Neural progenitor cell (in vitro differentiated cells): Measurements from ENCODE around the gene PDLIM4. TPM values are rescaled to one million over a fixed set of nuclear protein-coding genes. Genes with fewer than 3 reads are reported as not detected.

Experiments
- DNase-seq: peaks from one replicate; pipeline ENCODE4 v3.0.0-alpha.2; 2016; ENCODE audit warnings: low spot score
- H2AFZ ChIP-seq: fragments of 200-600 bp; sonication (generic); replicated peaks from 2 replicates; pipeline ENCODE4 v1.6.1; 2016; ENCODE audit warnings: antibody characterized with exemption
- H3F3A ChIP-seq: fragments of 200-600 bp; sonication (generic); 2 replicates; pipeline ENCODE4 v1.6.1; 2016; ENCODE audit warnings: antibody characterized with exemption, low read depth
- H3K27ac ChIP-seq: fragments of 200-600 bp; sonication (generic); 2 replicates; pipeline ENCODE4 v1.5.1; 2016; ENCODE audit warnings: mild to moderate bottlenecking
- H3K27me3 ChIP-seq: fragments of 200-600 bp; sonication (generic); 2 replicates; pipeline ENCODE4 v1.6.1; 2016; ENCODE audit warnings: mild to moderate bottlenecking, moderate library complexity
- H3K36me3 ChIP-seq: fragments of 200-600 bp; sonication (generic); 2 replicates; pipeline ENCODE4 v1.5.1; 2016
- H3K4me1 ChIP-seq: fragments of 200-600 bp; sonication (generic); 2 replicates; pipeline ENCODE4 v1.6.1; 2016; ENCODE audit warnings: mixed run types
- H3K4me2 ChIP-seq: fragments of 200-600 bp; sonication (generic); 2 replicates; pipeline ENCODE4 v1.6.1; 2016
- H3K4me3 ChIP-seq: fragments of 200-600 bp; sonication (generic); 2 replicates; pipeline ENCODE4 v1.5.1; 2016
- H3K79me2 ChIP-seq: fragments of 200-600 bp; sonication (generic); 2 replicates; pipeline ENCODE4 v1.6.1; 2016; ENCODE audit warnings: low read depth
- H3K9ac ChIP-seq: fragments of 200-600 bp; sonication (generic); 2 replicates; pipeline ENCODE4 v1.6.1; 2016
- H3K9me3 ChIP-seq: fragments of 200-600 bp; sonication (generic); 2 replicates; pipeline ENCODE4 v1.5.1; 2016; ENCODE audit warnings: low read depth
- H4K20me1 ChIP-seq: fragments of 200-600 bp; sonication (generic); 2 replicates; pipeline ENCODE4 v1.6.1; 2016; ENCODE audit warnings: low read depth
- H3K27ac Mint-ChIP-seq: 3 replicates; pipeline ENCODE4 v1.8.0; 2021; ENCODE audit warnings: mixed read lengths
- H3K27me3 Mint-ChIP-seq: 2 replicates; pipeline ENCODE4 v1.8.0; 2022; ENCODE audit warnings: low read depth, mild to moderate bottlenecking, inconsistent platforms, moderate library complexity, mixed read lengths; ENCODE audit not compliant: insufficient read depth
- H3K36me3 Mint-ChIP-seq: 3 replicates; pipeline ENCODE4 v1.8.0; 2021; ENCODE audit warnings: mixed read lengths
- H3K4me1 Mint-ChIP-seq: 3 replicates; pipeline ENCODE4 v1.8.0; 2021; ENCODE audit warnings: mixed read lengths
- H3K4me3 Mint-ChIP-seq: 3 replicates; pipeline ENCODE4 v1.8.0; 2021; ENCODE audit warnings: mild to moderate bottlenecking, moderate library complexity, mixed read lengths
- H3K9me3 Mint-ChIP-seq: 3 replicates; pipeline ENCODE4 v1.8.0; 2020; ENCODE audit warnings: mixed read lengths
- EZH2 ChIP-seq: fragments of 200-600 bp; sonication (generic); IDR thresholded peaks from 2 replicates; pipeline ENCODE4 v1.6.1; 2017; ENCODE audit warnings: antibody characterized with exemption, mild to moderate bottlenecking, moderate library complexity
- EZH2phosphoT487 ChIP-seq: fragments of 200-600 bp; sonication (generic); IDR thresholded peaks from 2 replicates; pipeline ENCODE4 v1.6.1; 2017; ENCODE audit warnings: antibody characterized with exemption
- total RNA-seq: library from RNA; depleted of rRNA; stranded (reverse); fragments of >200 nt; gene quantifications from 2 replicates; pipeline ENCODE4 v1.2.3, GENCODE V29; 2015; ENCODE audit warnings: low replicate concordance
- TF ChIP-seq, protein P1 (sequence below): fragments of 200-600 bp; sonication (generic); IDR thresholded peaks from 2 replicates; pipeline ENCODE4 v1.5.1; 2017; ENCODE audit warnings: antibody characterized with exemption, mild to moderate bottlenecking

PDLIM4 gene
- total RNA-seq, 1 donor from 2014 or later = 8.3 TPM

DNA sequence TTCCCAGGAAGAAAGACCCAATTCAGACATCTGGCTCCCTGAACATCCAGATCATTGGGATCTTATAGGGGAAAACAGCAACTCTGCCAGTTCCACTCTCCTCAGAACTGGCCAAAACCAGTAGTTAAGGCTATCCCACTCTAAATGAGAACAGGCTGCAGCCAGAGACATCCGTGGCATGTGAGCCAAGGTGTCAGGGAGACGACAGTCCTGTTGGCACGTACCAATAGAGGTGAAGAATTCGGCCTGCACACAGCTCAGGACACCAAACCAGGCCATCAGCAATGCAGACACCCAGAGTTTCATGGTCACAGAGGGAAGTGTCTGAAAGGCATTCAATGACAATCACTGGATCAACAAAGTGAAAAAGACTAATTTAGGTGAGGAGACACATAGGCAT is 39.2 kb upstream of the PDLIM4 start:
- H3K27ac ChIP-seq = no peak overlapping the region
- Mint-ChIP-seq H3K9me3 (no peaks in the 10 kb centered on the region), H3K27me3 (peaks cover 11% of the 10 kb centered on the region), H3K27ac (no peak overlapping the region), H3K36me3 (peaks cover 10% of the 10 kb centered on the region), H3K4me1 (peaks cover 2% of the 10 kb centered on the region), H3K4me3 (no peak overlapping the region)
- no peak overlapping the region for H3K9ac ChIP-seq
- H3F3A ChIP-seq = no peaks in the 10 kb centered on the region
- H4K20me1 ChIP-seq = no peaks in the 10 kb centered on the region
- no peak overlapping the region for H3K4me3 ChIP-seq
- no peak overlapping the region for H2AFZ ChIP-seq
- H3K4me2 ChIP-seq = no peak overlapping the region
- H3K9me3 ChIP-seq = no peaks in the 10 kb centered on the region
- TF ChIP-seq, protein P1, sequence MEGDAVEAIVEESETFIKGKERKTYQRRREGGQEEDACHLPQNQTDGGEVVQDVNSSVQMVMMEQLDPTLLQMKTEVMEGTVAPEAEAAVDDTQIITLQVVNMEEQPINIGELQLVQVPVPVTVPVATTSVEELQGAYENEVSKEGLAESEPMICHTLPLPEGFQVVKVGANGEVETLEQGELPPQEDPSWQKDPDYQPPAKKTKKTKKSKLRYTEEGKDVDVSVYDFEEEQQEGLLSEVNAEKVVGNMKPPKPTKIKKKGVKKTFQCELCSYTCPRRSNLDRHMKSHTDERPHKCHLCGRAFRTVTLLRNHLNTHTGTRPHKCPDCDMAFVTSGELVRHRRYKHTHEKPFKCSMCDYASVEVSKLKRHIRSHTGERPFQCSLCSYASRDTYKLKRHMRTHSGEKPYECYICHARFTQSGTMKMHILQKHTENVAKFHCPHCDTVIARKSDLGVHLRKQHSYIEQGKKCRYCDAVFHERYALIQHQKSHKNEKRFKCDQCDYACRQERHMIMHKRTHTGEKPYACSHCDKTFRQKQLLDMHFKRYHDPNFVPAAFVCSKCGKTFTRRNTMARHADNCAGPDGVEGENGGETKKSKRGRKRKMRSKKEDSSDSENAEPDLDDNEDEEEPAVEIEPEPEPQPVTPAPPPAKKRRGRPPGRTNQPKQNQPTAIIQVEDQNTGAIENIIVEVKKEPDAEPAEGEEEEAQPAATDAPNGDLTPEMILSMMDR = no peak
- TF ChIP-seq EZH2phosphoT487 (no peak), EZH2 (no peak)
- no peaks in the 10 kb centered on the region for H3K36me3 ChIP-seq
- no peak for DNase-seq
- no peaks in the 10 kb centered on the region for H3K27me3 ChIP-seq
- no peaks in the 10 kb centered on the region for H3K79me2 ChIP-seq
- H3K4me1 ChIP-seq = no peaks in the 10 kb centered on the region

DNA sequence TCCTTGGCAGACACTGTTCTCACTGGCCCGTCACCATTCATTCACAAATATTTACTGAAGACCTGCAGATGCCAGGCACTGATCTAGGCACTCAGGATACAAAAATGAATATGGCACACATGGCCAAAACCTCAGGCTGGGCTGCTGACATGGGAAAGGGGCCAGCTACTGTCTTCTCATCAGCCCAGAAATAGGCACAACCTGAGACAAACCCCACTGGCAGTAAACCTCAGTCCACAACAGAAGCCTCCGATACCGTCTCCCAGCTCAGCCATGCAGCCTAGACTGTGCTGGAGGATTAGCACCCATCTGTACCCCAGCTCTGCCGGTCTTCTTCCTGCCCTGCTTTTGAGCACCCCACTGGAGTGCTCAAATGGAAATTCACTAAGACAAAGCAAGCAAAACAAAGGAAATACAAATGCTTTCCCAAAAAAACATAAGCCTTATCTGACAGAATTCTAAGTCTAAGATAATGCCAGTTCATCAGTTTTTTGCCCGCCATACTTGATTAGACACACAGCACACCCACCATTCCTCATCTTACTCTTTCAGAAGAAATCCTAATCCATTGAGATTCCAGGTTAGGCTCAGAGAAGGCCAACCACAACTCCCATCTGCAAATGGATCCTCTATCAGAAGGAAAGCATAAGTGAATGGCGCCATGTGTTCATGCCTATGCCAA is 38.1 kb upstream of the PDLIM4 start:
- no peak overlapping the region for H3K4me3 ChIP-seq
- Mint-ChIP-seq H3K27ac (no peak overlapping the region), H3K4me3 (no peak overlapping the region), H3K27me3 (peaks cover 14% of the 10 kb centered on the region), H3K4me1 (peaks cover 2% of the 10 kb centered on the region), H3K36me3 (peaks cover 9% of the 10 kb centered on the region), H3K9me3 (no peaks in the 10 kb centered on the region)
- H3K9me3 ChIP-seq = no peaks in the 10 kb centered on the region
- H4K20me1 ChIP-seq = no peaks in the 10 kb centered on the region
- H3K36me3 ChIP-seq = no peaks in the 10 kb centered on the region
- H3F3A ChIP-seq = no peaks in the 10 kb centered on the region
- no peaks in the 10 kb centered on the region for H3K27me3 ChIP-seq
- H3K27ac ChIP-seq = no peak overlapping the region
- DNase-seq = no peak
- TF ChIP-seq EZH2phosphoT487 (no peak), EZH2 (no peak)
- TF ChIP-seq, protein P1 = no peak
- H3K79me2 ChIP-seq = no peaks in the 10 kb centered on the region
- H2AFZ ChIP-seq = no peak overlapping the region
- no peaks in the 10 kb centered on the region for H3K4me1 ChIP-seq
- no peak overlapping the region for H3K4me2 ChIP-seq
- H3K9ac ChIP-seq = no peak overlapping the region

DNA sequence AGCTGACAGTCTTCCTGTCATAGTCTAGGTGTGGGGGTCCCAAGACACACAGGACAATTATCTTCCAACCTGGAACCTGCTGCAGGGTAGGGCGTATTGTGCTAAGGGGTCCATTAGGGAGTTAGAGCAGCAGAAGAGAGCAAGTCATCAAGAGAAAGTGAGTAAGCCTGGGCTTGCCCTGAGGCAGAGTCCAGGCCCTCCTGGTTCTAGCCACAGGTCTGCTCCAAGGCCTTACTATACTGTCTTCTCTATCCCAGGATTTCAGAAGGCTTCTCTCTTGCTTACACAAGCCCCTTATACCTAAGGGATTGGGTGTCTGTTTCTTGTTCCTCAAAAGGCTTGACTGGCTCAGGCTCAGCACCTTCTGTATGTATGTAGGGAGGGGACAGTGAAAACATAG is 37.5 kb upstream of the PDLIM4 start:
- no peak overlapping the region for H3K27ac Mint-ChIP-seq
- no peaks in the 10 kb centered on the region for H3K9me3 ChIP-seq
- no peaks in the 10 kb centered on the region for H3F3A ChIP-seq
- H3K79me2 ChIP-seq = no peaks in the 10 kb centered on the region
- no peaks in the 10 kb centered on the region for H3K9me3 Mint-ChIP-seq
- H3K4me1 ChIP-seq = no peaks in the 10 kb centered on the region
- TF ChIP-seq, protein P1 = no peak
- TF ChIP-seq EZH2phosphoT487 (no peak), EZH2 (no peak)
- H3K27me3 ChIP-seq = no peaks in the 10 kb centered on the region
- H3K4me1 Mint-ChIP-seq = peaks cover 3% of the 10 kb centered on the region
- H4K20me1 ChIP-seq = no peaks in the 10 kb centered on the region
- no peak overlapping the region for H3K9ac ChIP-seq
- no peak overlapping the region for H3K4me2 ChIP-seq
- no peak overlapping the region for H3K4me3 ChIP-seq
- no peak for DNase-seq
- no peak overlapping the region for H3K4me3 Mint-ChIP-seq
- no peak overlapping the region for H3K27ac ChIP-seq
- peaks cover 8% of the 10 kb centered on the region for H3K36me3 Mint-ChIP-seq
- no peak overlapping the region for H2AFZ ChIP-seq
- H3K27me3 Mint-ChIP-seq = peaks cover 14% of the 10 kb centered on the region
- H3K36me3 ChIP-seq = no peaks in the 10 kb centered on the region
